ENCODE results near the gene EDN2. TPM values are rescaled to one million over a fixed set of nuclear protein-coding genes. Genes with fewer than 3 reads are reported as not detected.
A peak's percentile ranks its signal among the peaks of the same experiment; 100 is the strongest.

The EDN2 gene
- total and polyA plus RNA-seq, 9 donors, result 0.20 to 24.8 (median 0.36) TPM; not detected in 4

DNA sequence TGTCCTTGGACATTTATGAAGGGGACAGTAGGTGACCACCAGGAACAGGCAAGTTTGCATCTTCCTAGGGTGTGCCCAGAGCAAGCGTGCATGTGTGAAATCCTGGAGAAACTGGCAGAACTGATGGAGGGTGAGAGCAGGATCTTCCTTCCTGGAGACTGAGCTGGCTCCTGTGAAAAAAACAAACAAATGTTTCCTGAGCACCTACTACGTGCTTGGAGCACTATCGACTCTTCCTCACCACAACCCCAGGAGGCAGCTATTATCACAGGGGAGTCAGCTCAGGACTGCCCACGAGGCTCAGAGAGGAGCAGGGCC, 1.5 kb upstream of the EDN2 start:
- TF ChIP-seq, protein P1, sequence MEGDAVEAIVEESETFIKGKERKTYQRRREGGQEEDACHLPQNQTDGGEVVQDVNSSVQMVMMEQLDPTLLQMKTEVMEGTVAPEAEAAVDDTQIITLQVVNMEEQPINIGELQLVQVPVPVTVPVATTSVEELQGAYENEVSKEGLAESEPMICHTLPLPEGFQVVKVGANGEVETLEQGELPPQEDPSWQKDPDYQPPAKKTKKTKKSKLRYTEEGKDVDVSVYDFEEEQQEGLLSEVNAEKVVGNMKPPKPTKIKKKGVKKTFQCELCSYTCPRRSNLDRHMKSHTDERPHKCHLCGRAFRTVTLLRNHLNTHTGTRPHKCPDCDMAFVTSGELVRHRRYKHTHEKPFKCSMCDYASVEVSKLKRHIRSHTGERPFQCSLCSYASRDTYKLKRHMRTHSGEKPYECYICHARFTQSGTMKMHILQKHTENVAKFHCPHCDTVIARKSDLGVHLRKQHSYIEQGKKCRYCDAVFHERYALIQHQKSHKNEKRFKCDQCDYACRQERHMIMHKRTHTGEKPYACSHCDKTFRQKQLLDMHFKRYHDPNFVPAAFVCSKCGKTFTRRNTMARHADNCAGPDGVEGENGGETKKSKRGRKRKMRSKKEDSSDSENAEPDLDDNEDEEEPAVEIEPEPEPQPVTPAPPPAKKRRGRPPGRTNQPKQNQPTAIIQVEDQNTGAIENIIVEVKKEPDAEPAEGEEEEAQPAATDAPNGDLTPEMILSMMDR (IDR thresholded peaks at IDR 0.05), result no peak
- Histone ChIP-seq H3K27ac (no peak overlapping the region), H3K9me3 (no peaks in the 10 kb centered on the region), H3K27me3 (no peaks in the 10 kb centered on the region), H3K36me3 (no peaks in the 10 kb centered on the region), H3K4me3 (no peak overlapping the region), H3K4me1 (ENCODE audit: insufficient read depth) (peaks cover 10% of the 10 kb centered on the region)
- WGBS, 3 donors, result 32 to 41% (median 41%) methylated on average over 4 of the region's 4 CpGs
- intact Hi-C loops (cut with DNase I), result no loop called here
- DNase-seq, result no peak

DNA sequence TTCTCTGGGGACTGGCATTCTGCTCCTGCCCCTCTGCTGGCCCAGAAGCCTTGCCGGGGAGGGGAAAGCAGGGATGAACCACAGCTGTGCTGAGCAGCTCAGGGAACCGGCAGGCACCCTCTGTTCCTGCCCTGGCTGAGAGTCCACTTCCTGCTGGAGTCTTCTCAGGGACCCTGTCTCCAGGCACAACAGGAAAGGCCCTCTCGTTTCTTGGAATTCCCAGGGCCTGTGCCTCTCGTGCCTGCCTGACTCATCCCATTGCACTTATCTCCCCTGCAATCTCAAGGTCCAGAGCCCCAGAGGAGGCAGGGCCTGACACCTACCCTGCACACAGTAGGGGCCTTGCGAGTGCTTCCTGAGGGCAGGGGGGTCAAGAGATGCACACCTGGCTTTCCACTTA, 1.1 kb upstream of the EDN2 start:
- WGBS, 3 donors, result 29 to 43% (median 31%) methylated on average over 5 of the region's 5 CpGs
- TF ChIP-seq, protein P1 (IDR thresholded peaks at IDR 0.05), result no peak
- TF ChIP-seq EP300 (IDR thresholded peaks at IDR 0.05) (no peak), POLR2A (IDR thresholded peaks at IDR 0.05) (no peak)
- Histone ChIP-seq H3K4me3 (no peak overlapping the region), H3K9me3 (no peaks in the 10 kb centered on the region), H3K36me3 (no peaks in the 10 kb centered on the region), H3K4me1 (ENCODE audit: insufficient read depth) (peaks cover 10% of the 10 kb centered on the region), H3K27ac (no peak overlapping the region), H3K27me3 (no peaks in the 10 kb centered on the region)
- intact Hi-C loops (cut with DNase I), result no loop called here
- peak in 1 of 5 donors; percentile 41 for DNase-seq

DNA sequence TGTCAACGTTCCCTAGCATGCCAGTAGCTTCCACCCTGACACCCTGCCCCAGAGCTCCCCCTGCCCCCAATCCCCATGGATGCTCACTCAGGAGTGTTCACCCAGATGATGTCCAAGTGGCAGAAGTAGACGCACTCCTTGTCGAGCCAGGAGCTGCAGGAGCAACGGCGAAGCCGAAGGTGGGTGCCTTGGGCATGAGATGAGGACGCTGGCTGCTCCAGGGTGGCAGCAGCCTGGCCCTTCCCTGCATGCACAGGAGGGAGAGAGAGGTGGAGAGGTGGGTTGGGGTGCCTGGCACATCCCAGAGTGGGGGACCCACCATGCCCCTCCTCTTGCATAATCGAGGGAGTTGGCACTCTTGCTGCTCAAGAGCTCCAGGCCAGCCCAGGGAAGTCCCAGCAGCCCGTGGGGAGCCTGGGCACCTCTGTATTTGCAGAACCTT, 502 bp downstream of the EDN2 start:
- Histone ChIP-seq H3K9me3 (no peaks in the 10 kb centered on the region), H3K27ac (no peak overlapping the region), H3K36me3 (no peaks in the 10 kb centered on the region), H3K27me3 (no peaks in the 10 kb centered on the region), H3K4me1 (ENCODE audit: insufficient read depth) (peaks cover 13% of the 10 kb centered on the region), H3K4me3 (no peak overlapping the region)
- intact Hi-C loops (cut with DNase I), result no loop called here
- 70 to 82% (median 80%) methylated on average over 9 of the region's 9 CpGs for WGBS, 3 donors
- TF ChIP-seq, protein P1 (IDR thresholded peaks at IDR 0.05), result no peak
- TF ChIP-seq EP300 (IDR thresholded peaks at IDR 0.05) (no peak), POLR2A (IDR thresholded peaks at IDR 0.05) (no peak)
- peak in 1 of 5 donors; percentile 34 for DNase-seq

DNA sequence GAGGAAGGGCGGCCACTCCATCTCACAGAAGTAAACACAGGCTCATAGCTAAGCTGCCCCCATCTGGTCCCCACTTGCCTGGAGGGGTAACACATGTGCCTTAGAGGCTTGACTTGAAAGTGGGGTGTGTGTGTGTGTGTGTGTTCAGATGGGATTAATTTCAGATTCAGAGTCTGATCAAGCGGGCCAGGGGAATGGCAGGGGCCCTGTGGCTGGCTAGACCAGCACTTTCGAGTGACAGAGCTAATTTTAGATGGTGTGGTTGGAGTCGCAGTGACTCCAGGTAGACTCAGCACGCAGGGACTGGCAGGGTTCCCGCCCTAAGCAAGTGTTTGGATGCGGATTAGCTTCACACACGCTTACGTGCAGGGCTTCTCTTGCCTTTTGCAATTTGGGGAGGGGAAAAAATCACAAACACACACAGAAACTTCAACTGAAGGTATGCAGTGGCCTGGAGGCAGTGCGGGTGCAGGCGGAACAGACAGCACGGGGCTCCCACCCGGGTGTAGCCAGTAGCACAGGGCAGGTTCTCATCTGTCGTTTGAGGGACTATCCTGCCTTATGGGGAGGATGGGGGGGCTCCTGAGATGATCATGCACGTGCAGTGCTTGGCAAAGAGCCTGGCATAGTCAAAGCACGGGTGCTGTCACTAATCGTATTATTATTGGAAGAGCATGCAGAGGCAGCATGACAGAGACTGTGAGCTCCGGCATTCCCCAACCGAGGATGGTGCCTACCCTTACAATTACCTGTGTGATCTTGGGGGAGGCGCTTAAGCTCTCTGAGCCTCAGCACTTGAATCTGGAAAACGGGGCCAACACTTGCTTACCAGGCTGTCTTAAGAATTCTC, 1.3 kb downstream of the EDN2 start:
- no peak overlapping the region for H3K27ac ChIP-seq
- 86 to 87% (median 87%) methylated on average over 21 of the region's 21 CpGs for WGBS, 3 donors

More for the DNA sequence above, 1.3 kb downstream of the EDN2 start:
- H3K36me3 ChIP-seq, result no peaks in the 10 kb centered on the region
- intact Hi-C loops (cut with DNase I), result no loop called here
- H3K4me1 ChIP-seq (ENCODE audit: insufficient read depth), result peaks cover 14% of the 10 kb centered on the region
- no peak overlapping the region for H3K4me3 ChIP-seq
- peak in 1 of 5 donors; percentile 29 for DNase-seq
- TF ChIP-seq POLR2A (IDR thresholded peaks at IDR 0.05) (no peak), EP300 (IDR thresholded peaks at IDR 0.05) (no peak)
- TF ChIP-seq, protein P1 (IDR thresholded peaks at IDR 0.05), result no peak
- no peaks in the 10 kb centered on the region for H3K9me3 ChIP-seq
- no peaks in the 10 kb centered on the region for H3K27me3 ChIP-seq

Data from ovary (tissue), 9 donors.